ENCODE results near the gene SLIT3. TPM values are rescaled to one million over a fixed set of nuclear protein-coding genes. Genes with fewer than 3 reads are reported as not detected.

SLIT3 gene
- total and polyA plus RNA-seq, 10 of the 15 experiments (the other 5 are each of a cell fraction or from before 2014, with no cell fraction given): 0.05 TPM; not detected in 9

- ChIA-PET SMC1A (ENCODE audit: uncharacterized antibody, unreplicated experiment) (no interaction called here), POLR2A (no interaction called here), CTCF (interaction anchor here (0.6 kb wide), 1 partner anchor 212 kb away, joined by 3 read pairs; no protein-coding TSS in a partner anchor), RAD21 (ENCODE audit: unreplicated experiment) (no interaction called here)
- Histone ChIP-seq H3K9me3 (replicated peaks; ENCODE audit: control insufficient read depth, insufficient read depth, low read length) (no peaks in the 10 kb centered on the region), H3K4me3 (no peak overlapping the region), H3K27ac (ENCODE audit: control insufficient read depth, insufficient read depth) (no peak overlapping the region), H2AFZ (ENCODE audit: control insufficient read depth, low read depth, low read length) (no peak overlapping the region), H3K79me2 (ENCODE audit: control insufficient read depth, insufficient read depth, low read length) (no peaks in the 10 kb centered on the region), H3K36me3 (ENCODE audit: control insufficient read depth in 2 of 2, insufficient read depth in 2 of 2, low read length in 1 of 2) (no peaks in the 10 kb centered on the region), H3K27me3 (replicated peaks in 1 of 2; ENCODE audit: control insufficient read depth in 2 of 2, insufficient read depth in 2 of 2, low read length in 1 of 2) (peaks cover 0 to 3% of the 10 kb centered on the region in 2 experiments; a peak in 3 of 4 replicates), H3K9ac (ENCODE audit: control insufficient read depth, insufficient read depth, low read length) (no peak overlapping the region), H3K4me2 (ENCODE audit: control insufficient read depth, insufficient read depth) (no peak overlapping the region), H4K20me1 (ENCODE audit: control insufficient read depth, insufficient read depth) (no peaks in the 10 kb centered on the region), H3K4me1 (ENCODE audit: control insufficient read depth, insufficient read depth, low read length) (no peaks in the 10 kb centered on the region)
- TF ChIP-seq BCL11A (IDR thresholded peaks at IDR 0.05; ENCODE audit: low read depth, low read length): no peak
- TF ChIP-seq GATAD2B (conservative IDR thresholded peaks at IDR 0.05; ENCODE audit: low read depth): no peak
- no peak for TF ChIP-seq CTCF (IDR thresholded peaks at IDR 0.05 in 2 of 3, conservative IDR thresholded peaks at IDR 0.05 in 1 of 3; ENCODE audit: control insufficient read depth in 2 of 3, extremely low read depth in 1 of 3, insufficient read depth in 1 of 3, low read depth in 3 of 3, low read length in 3 of 3)
- no peak for DNase-seq (ENCODE audit: low read depth, low spot score)
- intact Hi-C loops (cut with micrococcal nuclease; ENCODE audit: unreplicated experiment) (no loop called here), in situ Hi-C loops (cut with MboI) (no loop called here)
- BruUV-seq (replicated peaks): no TSS peak
- WGBS (ENCODE audit: insufficient coverage, insufficient replicate concordance, low lambda C conversion rate, missing lambda C conversion rate): 0% methylated on average over 5 of the region's 5 CpGs
- no peak for ATAC-seq
- FAIRE-seq: no peak
Measured at GRCh38 chr5:168693297-168693696, 607.6 kb downstream of the SLIT3 start.

GRCh38 chr5:168691891-168692290 lies 609.0 kb downstream of the SLIT3 start:
- intact Hi-C loops (cut with micrococcal nuclease; ENCODE audit: unreplicated experiment): no loop called here
- H3K36me3 ChIP-seq (ENCODE audit: control insufficient read depth in 2 of 2, insufficient read depth in 2 of 2, low read length in 1 of 2): no peaks in the 10 kb centered on the region
- no peak overlapping the region for H3K4me2 ChIP-seq (ENCODE audit: control insufficient read depth, insufficient read depth)
- ChIA-PET RAD21 (ENCODE audit: unreplicated experiment) (no interaction called here), POLR2A (no interaction called here), SMC1A (ENCODE audit: uncharacterized antibody, unreplicated experiment) (no interaction called here), CTCF (no interaction called here)
- H3K27ac ChIP-seq (ENCODE audit: control insufficient read depth, insufficient read depth): no peak overlapping the region
- DNase-seq (ENCODE audit: low read depth, low spot score) (no peak), ATAC-seq (no peak), FAIRE-seq (no peak)
- H3K27me3 ChIP-seq (replicated peaks in 1 of 2; ENCODE audit: control insufficient read depth in 2 of 2, insufficient read depth in 2 of 2, low read length in 1 of 2): peaks cover 0 to 3% of the 10 kb centered on the region in 2 experiments; a peak in 3 of 4 replicates
- 10% methylated on average over 4 of the region's 4 CpGs for WGBS (ENCODE audit: insufficient coverage, insufficient replicate concordance, low lambda C conversion rate, missing lambda C conversion rate)
- no peaks in the 10 kb centered on the region for H4K20me1 ChIP-seq (ENCODE audit: control insufficient read depth, insufficient read depth)
- no peaks in the 10 kb centered on the region for H3K79me2 ChIP-seq (ENCODE audit: control insufficient read depth, insufficient read depth, low read length)
- no peak overlapping the region for H3K4me3 ChIP-seq
- no peak overlapping the region for H3K9ac ChIP-seq (ENCODE audit: control insufficient read depth, insufficient read depth, low read length)
- no TSS peak for BruUV-seq (replicated peaks)
- in situ Hi-C loops (cut with MboI): no loop called here
- H2AFZ ChIP-seq (ENCODE audit: control insufficient read depth, low read depth, low read length): no peak overlapping the region
- TF ChIP-seq SREBF1 (IDR thresholded peaks at IDR 0.05; ENCODE audit: low read length) (no peak), PAX8 (IDR thresholded peaks at IDR 0.05) (no peak), YY1 (IDR thresholded peaks at IDR 0.05; ENCODE audit: low read depth, low read length) (no peak), TCF7 (IDR thresholded peaks at IDR 0.05; ENCODE audit: borderline replicate concordance) (no peak), IKZF2 (IDR thresholded peaks at IDR 0.05) (no peak), LARP7 (IDR thresholded peaks at IDR 0.05) (no peak), NR2C1 (IDR thresholded peaks at IDR 0.05) (no peak), MXI1 (IDR thresholded peaks at IDR 0.05; ENCODE audit: low read depth, low read length) (no peak), MEF2A (IDR thresholded peaks at IDR 0.05; ENCODE audit: insufficient read depth, low read depth, low read length) (no peak), ZNF622 (IDR thresholded peaks at IDR 0.05) (no peak), TARDBP (IDR thresholded peaks at IDR 0.05; ENCODE audit: borderline replicate concordance) (no peak)
- TF ChIP-seq, protein P1, sequence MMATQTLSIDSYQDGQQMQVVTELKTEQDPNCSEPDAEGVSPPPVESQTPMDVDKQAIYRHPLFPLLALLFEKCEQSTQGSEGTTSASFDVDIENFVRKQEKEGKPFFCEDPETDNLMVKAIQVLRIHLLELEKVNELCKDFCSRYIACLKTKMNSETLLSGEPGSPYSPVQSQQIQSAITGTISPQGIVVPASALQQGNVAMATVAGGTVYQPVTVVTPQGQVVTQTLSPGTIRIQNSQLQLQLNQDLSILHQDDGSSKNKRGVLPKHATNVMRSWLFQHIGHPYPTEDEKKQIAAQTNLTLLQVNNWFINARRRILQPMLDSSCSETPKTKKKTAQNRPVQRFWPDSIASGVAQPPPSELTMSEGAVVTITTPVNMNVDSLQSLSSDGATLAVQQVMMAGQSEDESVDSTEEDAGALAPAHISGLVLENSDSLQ (IDR thresholded peaks at IDR 0.05): no peak
- TF ChIP-seq, protein P2, sequence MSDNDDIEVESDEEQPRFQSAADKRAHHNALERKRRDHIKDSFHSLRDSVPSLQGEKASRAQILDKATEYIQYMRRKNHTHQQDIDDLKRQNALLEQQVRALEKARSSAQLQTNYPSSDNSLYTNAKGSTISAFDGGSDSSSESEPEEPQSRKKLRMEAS (IDR thresholded peaks at IDR 0.05; ENCODE audit: low read depth, low read length): no peak
- H3K9me3 ChIP-seq (replicated peaks; ENCODE audit: control insufficient read depth, insufficient read depth, low read length): no peaks in the 10 kb centered on the region
- no peaks in the 10 kb centered on the region for H3K4me1 ChIP-seq (ENCODE audit: control insufficient read depth, insufficient read depth, low read length)
